ENCODE results near the gene OR2B6. TPM values are rescaled to one million over a fixed set of nuclear protein-coding genes. Genes with fewer than 3 reads are reported as not detected.

The OR2B6 gene
- total and polyA plus RNA-seq, 2 donors (not counting 1 experiment from before 2014, with no cell fraction given): 0.17 TPM; not detected in 1

DNA sequence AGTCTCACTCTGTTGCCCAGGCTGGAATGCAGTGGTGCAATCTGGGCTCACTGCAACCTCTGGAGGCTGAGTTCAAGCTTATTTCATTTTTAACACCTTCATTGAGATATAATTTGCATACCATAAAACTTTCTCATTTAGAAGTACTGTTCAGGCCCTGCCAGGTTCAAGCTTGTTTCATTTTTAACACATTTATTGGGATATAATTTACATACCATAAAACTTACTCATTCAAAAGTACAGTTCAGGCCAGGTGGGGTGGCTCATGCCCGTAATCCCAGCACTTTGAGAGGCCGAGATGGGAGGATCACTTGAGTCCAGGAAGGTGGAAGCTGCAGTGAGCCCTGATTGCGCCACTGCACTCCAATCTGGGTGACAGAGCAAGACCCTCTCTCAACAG is 5.5 kb downstream of the OR2B6 start:
- Histone ChIP-seq H3K27ac (ENCODE audit: insufficient read depth, low read length) (no peak overlapping the region), H3K4me2 (ENCODE audit: extremely low read depth, insufficient read depth, low read length) (no peak overlapping the region), H3K4me1 (ENCODE audit: control insufficient read depth, extremely low read depth, insufficient read depth, low read length) (no peaks in the 10 kb centered on the region), H3K9me3 (ENCODE audit: control insufficient read depth, insufficient read depth, low read depth, low read length) (no peaks in the 10 kb centered on the region), H3K4me3 (replicated peaks in 1 of 4; ENCODE audit: control extremely low read depth in 1 of 4, insufficient read depth in 1 of 4, low read depth in 3 of 4, low read length in 4 of 4) (no peak overlapping the region), H3K27me3 (ENCODE audit: control insufficient read depth, insufficient read depth, low read length) (no peaks in the 10 kb centered on the region), H2AFZ (ENCODE audit: low read length) (no peak overlapping the region), H4K20me1 (ENCODE audit: control insufficient read depth, extremely low read depth, insufficient read depth, low read length) (no peaks in the 10 kb centered on the region), H3K79me2 (ENCODE audit: control insufficient read depth, insufficient read depth, low read length) (no peaks in the 10 kb centered on the region), H3K36me3 (ENCODE audit: control insufficient read depth, insufficient read depth, low read length) (no peaks in the 10 kb centered on the region), H3K9ac (ENCODE audit: insufficient read depth, low read length) (no peak overlapping the region)
- TF ChIP-seq, protein P1, sequence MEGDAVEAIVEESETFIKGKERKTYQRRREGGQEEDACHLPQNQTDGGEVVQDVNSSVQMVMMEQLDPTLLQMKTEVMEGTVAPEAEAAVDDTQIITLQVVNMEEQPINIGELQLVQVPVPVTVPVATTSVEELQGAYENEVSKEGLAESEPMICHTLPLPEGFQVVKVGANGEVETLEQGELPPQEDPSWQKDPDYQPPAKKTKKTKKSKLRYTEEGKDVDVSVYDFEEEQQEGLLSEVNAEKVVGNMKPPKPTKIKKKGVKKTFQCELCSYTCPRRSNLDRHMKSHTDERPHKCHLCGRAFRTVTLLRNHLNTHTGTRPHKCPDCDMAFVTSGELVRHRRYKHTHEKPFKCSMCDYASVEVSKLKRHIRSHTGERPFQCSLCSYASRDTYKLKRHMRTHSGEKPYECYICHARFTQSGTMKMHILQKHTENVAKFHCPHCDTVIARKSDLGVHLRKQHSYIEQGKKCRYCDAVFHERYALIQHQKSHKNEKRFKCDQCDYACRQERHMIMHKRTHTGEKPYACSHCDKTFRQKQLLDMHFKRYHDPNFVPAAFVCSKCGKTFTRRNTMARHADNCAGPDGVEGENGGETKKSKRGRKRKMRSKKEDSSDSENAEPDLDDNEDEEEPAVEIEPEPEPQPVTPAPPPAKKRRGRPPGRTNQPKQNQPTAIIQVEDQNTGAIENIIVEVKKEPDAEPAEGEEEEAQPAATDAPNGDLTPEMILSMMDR (conservative IDR thresholded peaks at IDR 0.05 in 1 of 2, IDR thresholded peaks at IDR 0.05 in 1 of 2; ENCODE audit: low read depth in 1 of 2, low read length in 2 of 2): no peak
- TF ChIP-seq EZH2 (IDR thresholded peaks at IDR 0.05; ENCODE audit: low read length, missing control alignments): no peak
- DNase-seq (ENCODE audit: low read depth in 2 of 2): no peak

DNA sequence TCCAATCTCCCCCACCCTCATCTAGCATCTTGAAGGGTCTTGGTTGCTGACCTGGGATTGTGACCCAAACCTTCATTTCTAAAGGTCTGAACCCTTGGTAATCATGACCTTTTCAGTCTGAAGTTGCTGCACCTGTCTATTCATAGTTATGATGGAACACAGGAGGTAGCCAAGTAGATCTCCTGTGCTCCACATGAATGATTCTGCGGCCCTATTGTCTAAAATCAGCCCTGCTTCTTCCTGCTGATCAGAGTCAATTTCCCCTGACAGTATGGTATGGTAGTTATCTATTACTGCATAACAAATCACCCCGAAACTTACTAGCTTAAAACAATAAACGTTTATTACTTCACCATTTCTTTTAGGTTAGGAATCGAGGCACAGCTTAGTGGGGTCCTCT is 9.0 kb downstream of the OR2B6 start:
- H3K4me3 ChIP-seq (replicated peaks in 1 of 4; ENCODE audit: control extremely low read depth in 1 of 4, insufficient read depth in 1 of 4, low read depth in 3 of 4, low read length in 4 of 4): no peak overlapping the region
- no peaks in the 10 kb centered on the region for H3K36me3 ChIP-seq (ENCODE audit: control insufficient read depth, insufficient read depth, low read length)
- DNase-seq (ENCODE audit: low read depth in 2 of 2): no peak
- no peak overlapping the region for H3K9ac ChIP-seq (ENCODE audit: insufficient read depth, low read length)
- H2AFZ ChIP-seq (ENCODE audit: low read length): no peak overlapping the region
- no peak for TF ChIP-seq EZH2 (IDR thresholded peaks at IDR 0.05; ENCODE audit: low read length, missing control alignments)
- TF ChIP-seq, protein P1 (conservative IDR thresholded peaks at IDR 0.05 in 1 of 2, IDR thresholded peaks at IDR 0.05 in 1 of 2; ENCODE audit: low read depth in 1 of 2, low read length in 2 of 2): no peak
- H3K27ac ChIP-seq (ENCODE audit: insufficient read depth, low read length): no peak overlapping the region
- H3K4me2 ChIP-seq (ENCODE audit: extremely low read depth, insufficient read depth, low read length): no peak overlapping the region
- no peaks in the 10 kb centered on the region for H3K79me2 ChIP-seq (ENCODE audit: control insufficient read depth, insufficient read depth, low read length)
- H4K20me1 ChIP-seq (ENCODE audit: control insufficient read depth, extremely low read depth, insufficient read depth, low read length): no peaks in the 10 kb centered on the region
- no peaks in the 10 kb centered on the region for H3K9me3 ChIP-seq (ENCODE audit: control insufficient read depth, insufficient read depth, low read depth, low read length)
- no peaks in the 10 kb centered on the region for H3K4me1 ChIP-seq (ENCODE audit: control insufficient read depth, extremely low read depth, insufficient read depth, low read length)
- H3K27me3 ChIP-seq (ENCODE audit: control insufficient read depth, insufficient read depth, low read length): no peaks in the 10 kb centered on the region

GRCh38 chr6:27966816-27967426 is 9.9 kb downstream of the OR2B6 start:
- H4K20me1 ChIP-seq (ENCODE audit: control insufficient read depth, extremely low read depth, insufficient read depth, low read length): no peaks in the 10 kb centered on the region
- no peak overlapping the region for H3K4me3 ChIP-seq (replicated peaks in 1 of 4; ENCODE audit: control extremely low read depth in 1 of 4, insufficient read depth in 1 of 4, low read depth in 3 of 4, low read length in 4 of 4)
- H3K27me3 ChIP-seq (ENCODE audit: control insufficient read depth, insufficient read depth, low read length): no peaks in the 10 kb centered on the region
- H3K27ac ChIP-seq (ENCODE audit: insufficient read depth, low read length): no peak overlapping the region
- no peak overlapping the region for H3K9ac ChIP-seq (ENCODE audit: insufficient read depth, low read length)
- DNase-seq (ENCODE audit: low read depth in 2 of 2): no peak
- no peak overlapping the region for H3K4me2 ChIP-seq (ENCODE audit: extremely low read depth, insufficient read depth, low read length)
- H2AFZ ChIP-seq (ENCODE audit: low read length): no peak overlapping the region
- H3K36me3 ChIP-seq (ENCODE audit: control insufficient read depth, insufficient read depth, low read length): no peaks in the 10 kb centered on the region
- no peaks in the 10 kb centered on the region for H3K4me1 ChIP-seq (ENCODE audit: control insufficient read depth, extremely low read depth, insufficient read depth, low read length)
- TF ChIP-seq EZH2 (IDR thresholded peaks at IDR 0.05; ENCODE audit: low read length, missing control alignments): no peak
- TF ChIP-seq, protein P1 (conservative IDR thresholded peaks at IDR 0.05 in 1 of 2, IDR thresholded peaks at IDR 0.05 in 1 of 2; ENCODE audit: low read depth in 1 of 2, low read length in 2 of 2): no peak
- no peaks in the 10 kb centered on the region for H3K9me3 ChIP-seq (ENCODE audit: control insufficient read depth, insufficient read depth, low read depth, low read length)
- H3K79me2 ChIP-seq (ENCODE audit: control insufficient read depth, insufficient read depth, low read length): no peaks in the 10 kb centered on the region
